K562 (cell line): Measurements from ENCODE around the gene LMLN. TPM values are rescaled to one million over a fixed set of nuclear protein-coding genes. Genes with fewer than 3 reads are reported as not detected.
A peak's percentile ranks its signal among the peaks of the same experiment; 100 is the strongest.

ENCODE experiments used
- ADNP ChIP-seq: fragments of 200-800 bp; sonication (Bioruptor generic); IDR thresholded peaks from 2 replicates; pipeline ENCODE4 v1.6.1; 2016; ENCODE audit warnings: missing genetic modification characterization, missing compliant biosample characterization
- E2F1 ChIP-seq: sonication (generic); formaldehyde crosslinking; IDR thresholded peaks from 2 replicates; pipeline ENCODE4 v1.8.1; 2023; ENCODE audit warnings: mild to moderate bottlenecking, missing genetic modification reagents, moderate library complexity
- EHMT2 ChIP-seq: fragments of 450-650 bp; IDR thresholded peaks from 2 replicates; pipeline ENCODE4 v1.6.1; 2018; ENCODE audit warnings: antibody characterized with exemption
- FIP1L1 ChIP-seq: fragments of 200-400 bp; formaldehyde crosslinking; IDR thresholded peaks from 2 replicates; pipeline ENCODE4 v1.6.1; 2018; ENCODE audit warnings: mild to moderate bottlenecking, low read depth, low read length; ENCODE audit not compliant: poor library complexity, severe bottlenecking
- FOXM1 ChIP-seq, 2 experiments: fragments of 450-650 bp in 1 of 2; sonication (generic) in 1 of 2; formaldehyde crosslinking in 1 of 2; IDR thresholded peaks; 2 replicates each; pipeline versions ENCODE4 v1.6.1 to v1.9.0; 2017 to 2022; ENCODE audit warnings: low read depth in 2 of 2, mild to moderate bottlenecking in 2 of 2, missing genetic modification reagents in 1 of 2, moderate library complexity in 1 of 2
- HIVEP1 ChIP-seq: fragments of 250-450 bp; sonication (Bioruptor Pico); IDR thresholded peaks from 2 replicates; pipeline ENCODE4 v1.4.0; 2020; ENCODE audit warnings: mild to moderate bottlenecking
- JUN ChIP-seq, 2 experiments: sonication (generic) in 1 of 2; formaldehyde crosslinking in 1 of 2; IDR thresholded peaks; 2 replicates each; pipeline versions ENCODE4 v1.6.1 to v1.8.0; 2012 to 2022; ENCODE audit warnings: borderline replicate concordance in 2 of 2, mild to moderate bottlenecking in 2 of 2, improper control_type of control experiment in 1 of 2, low read depth in 1 of 2, low read length in 1 of 2, missing genetic modification reagents in 1 of 2
- MBD1 ChIP-seq: fragments of 250-450 bp; sonication (Bioruptor Pico); IDR thresholded peaks from 2 replicates; pipeline ENCODE4 v1.8.0; 2022; ENCODE audit warnings: inconsistent platforms
- NKRF ChIP-seq: fragments of 450-650 bp; IDR thresholded peaks from 2 replicates; pipeline ENCODE4 v1.6.1; 2016; ENCODE audit warnings: borderline replicate concordance
- NR3C1 ChIP-seq: sonication (generic); formaldehyde crosslinking; IDR thresholded peaks from 2 replicates; pipeline ENCODE4 v1.8.1; 2022; ENCODE audit warnings: missing genetic modification reagents
- PHTF2 ChIP-seq: fragments of 250-450 bp; sonication (Bioruptor Pico); IDR thresholded peaks from 2 replicates; pipeline ENCODE4 v1.5.0; 2021; ENCODE audit warnings: mild to moderate bottlenecking
- SIN3B ChIP-seq: fragments of 450-650 bp; IDR thresholded peaks from 2 replicates; pipeline ENCODE4 v1.6.1; 2017; ENCODE audit warnings: low read depth, mild to moderate bottlenecking, moderate library complexity
- ZNF140 ChIP-seq: fragments of 250-450 bp; sonication (Bioruptor Pico); IDR thresholded peaks from 2 replicates; pipeline ENCODE4 v1.8.0; 2021; ENCODE audit warnings: moderate library complexity, mild to moderate bottlenecking, inconsistent platforms
- ZNF224 ChIP-seq: sonication (generic); formaldehyde crosslinking; IDR thresholded peaks from 2 replicates; pipeline ENCODE4 v1.8.0; 2022; ENCODE audit warnings: mild to moderate bottlenecking, missing genetic modification reagents
- ZNF23 ChIP-seq: fragments of 250-450 bp; sonication (Bioruptor Pico); IDR thresholded peaks from 2 replicates; pipeline ENCODE4 v1.4.0; 2020; ENCODE audit warnings: mild to moderate bottlenecking
- ZNF232 ChIP-seq: sonication (generic); formaldehyde crosslinking; IDR thresholded peaks from 2 replicates; pipeline ENCODE4 v1.8.0; 2022; ENCODE audit warnings: mild to moderate bottlenecking, missing genetic modification reagents
- ZNF274 ChIP-seq: IDR thresholded peaks from 2 replicates; pipeline ENCODE4 v1.6.1; 2011; ENCODE audit warnings: low read depth, mild to moderate bottlenecking, low read length, moderate library complexity, borderline replicate concordance
- ZNF507 ChIP-seq: conservative IDR thresholded peaks from 2 replicates; pipeline ENCODE4 v1.6.1; 2017; ENCODE audit warnings: missing genetic modification characterization, missing compliant biosample characterization
- polyA plus RNA-seq, 8 experiments: library from polyadenylated mRNA; depleted of rRNA in 4 of 8; stranded (reverse) in 5 of 8; unstranded in 3 of 8; fragments of >200 nt; fragmentation: Nextera tagmentation in 2 of 8; fragmentation: Illumina TruSeq in 1 of 8; extraction: Ambion mirVana in 2 of 8; extraction: Trizol in 1 of 8; gene quantifications; 2 replicates each; pipeline versions ENCODE4 v1.2.1 to v1.2.3, GENCODE V29; 2011 to 2014; ENCODE audit warnings: inconsistent platforms in 1 of 8, missing spikeins in 1 of 8
- total RNA-seq, 7 experiments: library from RNA; depleted of rRNA in 6 of 7; stranded (reverse); fragments of >200 nt in 6 of 7; fragmentation: Illumina TruSeq in 2 of 7; extraction: Trizol in 2 of 7; gene quantifications; 2 replicates each; pipeline versions ENCODE4 v1.2.1 to v1.2.3, GENCODE V29; 2011 to 2021; ENCODE audit warnings: low replicate concordance in 1 of 7

LMLN gene
- total and polyA plus RNA-seq, 9 of the 15 experiments (the other 6 are each of a cell fraction or from before 2014, with no cell fraction given), result 2.2 to 15.9 (median 6.9) TPM

- no peak for TF ChIP-seq NKRF
- TF ChIP-seq JUN (IDR thresholded peaks at IDR 0.05; ENCODE audit: borderline replicate concordance, low read depth, low read length), result no peak
- TF ChIP-seq JUN (CRISPR knock-in tag; IDR thresholded peaks at IDR 0.05; ENCODE audit: borderline replicate concordance), result no peak
- no peak for TF ChIP-seq ZNF232 (CRISPR knock-in tag)
- TF ChIP-seq ADNP (tag), result no peak
- no peak for TF ChIP-seq ZNF507 (tag)
- no peak for TF ChIP-seq ZNF274
- no peak for TF ChIP-seq EHMT2
- TF ChIP-seq FIP1L1, result no peak
- no peak for TF ChIP-seq ZNF23 (CRISPR knock-in tag)
- TF ChIP-seq FOXM1 (IDR thresholded peaks at IDR 0.05; ENCODE audit: low read depth), result 0 out of 2 replicates have a peak, but pooled peaks have one; percentile 27
- TF ChIP-seq FOXM1 (CRISPR knock-in tag; IDR thresholded peaks at IDR 0.05; ENCODE audit: low read depth), result no peak
- no peak for TF ChIP-seq ZNF140 (CRISPR knock-in tag)
- TF ChIP-seq PHTF2 (CRISPR knock-in tag), result no peak
- TF ChIP-seq NR3C1, result no peak
- TF ChIP-seq HIVEP1, result no peak
- no peak for TF ChIP-seq MBD1 (CRISPR knock-in tag)
- no peak for TF ChIP-seq ZNF224
- TF ChIP-seq E2F1, result no peak
- TF ChIP-seq SIN3B, result no peak
These were observed 921 bp downstream of the LMLN start (continued) for GRCh38 chr3:197960694-197961581.
